WERI-Rb-1 (cell line): ENCODE results near the gene ADI1.

ENCODE experiments used
- DNase-seq: peaks from one replicate; pipeline ENCODE4 v3.0.0-alpha.2; 2020
- H3K27ac ChIP-seq: fragments of 250-450 bp; sonication (Bioruptor Pico); 2 replicates; pipeline ENCODE4 v1.5.1; 2020; ENCODE audit warnings: mild to moderate bottlenecking, moderate library complexity
- H3K27me3 ChIP-seq: fragments of 250-450 bp; sonication (Bioruptor Pico); 2 replicates; pipeline ENCODE4 v1.5.1; 2021; ENCODE audit warnings: mild to moderate bottlenecking, low read depth, moderate library complexity; ENCODE audit not compliant: insufficient read depth, severe bottlenecking
- H3K36me3 ChIP-seq: fragments of 250-450 bp; sonication (Bioruptor Pico); 2 replicates; pipeline ENCODE4 v1.5.1; 2020; ENCODE audit warnings: mild to moderate bottlenecking, moderate library complexity
- H3K4me3 ChIP-seq: 2 replicates; pipeline ENCODE4 v1.5.1; 2011; ENCODE audit warnings: low read depth, mild to moderate bottlenecking, control low read depth, low read length
- H3K9me3 ChIP-seq: fragments of 250-450 bp; sonication (Bioruptor Pico); 2 replicates; pipeline ENCODE4 v1.5.1; 2021; ENCODE audit warnings: mild to moderate bottlenecking, moderate library complexity; ENCODE audit not compliant: severe bottlenecking
- CTCF ChIP-seq: IDR thresholded peaks from 2 replicates; pipeline ENCODE4 v1.5.1; 2011; ENCODE audit warnings: low read depth, mild to moderate bottlenecking, control low read depth, inconsistent platforms, low read length

Gene ADI1

GRCh38 chr2:3534251-3534814 is 15.0 kb upstream of the ADI1 start:
- DNase-seq: no peak
- peaks cover 18% of the 10 kb centered on the region for H3K36me3 ChIP-seq
- no peak overlapping the region for H3K27ac ChIP-seq
- H3K4me3 ChIP-seq: no peak overlapping the region
- TF ChIP-seq CTCF: no peak
- peaks cover 10% of the 10 kb centered on the region for H3K9me3 ChIP-seq
- H3K27me3 ChIP-seq: no peaks in the 10 kb centered on the region

- Histone ChIP-seq H3K27ac (no peak overlapping the region), H3K4me3 (no peak overlapping the region), H3K27me3 (no peaks in the 10 kb centered on the region), H3K36me3 (peaks cover 16% of the 10 kb centered on the region; the same call in 1 of the 2 replicates), H3K9me3 (peaks cover 10% of the 10 kb centered on the region)
- no peak for DNase-seq
- TF ChIP-seq CTCF: no peak
Observed at GRCh38 chr2:3533836-3534235, 14.5 kb upstream of the ADI1 start.

GRCh38 chr2:3532941-3533340 is 13.6 kb upstream of the ADI1 start:
- Histone ChIP-seq H3K36me3 (peaks cover 16% of the 10 kb centered on the region; the same call in 1 of the 2 replicates), H3K9me3 (peaks cover 10% of the 10 kb centered on the region), H3K27me3 (no peaks in the 10 kb centered on the region), H3K27ac (no peak overlapping the region), H3K4me3 (no peak overlapping the region)
- DNase-seq: no peak
- TF ChIP-seq CTCF: no peak

- no peak for DNase-seq
- H3K27ac ChIP-seq: no peak overlapping the region
- TF ChIP-seq CTCF: no peak
- no peaks in the 10 kb centered on the region for H3K27me3 ChIP-seq
- peaks cover 9% of the 10 kb centered on the region for H3K9me3 ChIP-seq
- peaks cover 13% of the 10 kb centered on the region; the same call in 1 of the 2 replicates for H3K36me3 ChIP-seq
- H3K4me3 ChIP-seq: no peak overlapping the region
Observed at GRCh38 chr2:3529316-3530025, 10.1 kb upstream of the ADI1 start.

- peaks cover 2% of the 10 kb centered on the region for H3K9me3 ChIP-seq
- no peak overlapping the region for H3K4me3 ChIP-seq
- H3K36me3 ChIP-seq: peaks cover 4% of the 10 kb centered on the region; the same call in 1 of the 2 replicates
- H3K27me3 ChIP-seq: no peaks in the 10 kb centered on the region
- no peak for DNase-seq
- TF ChIP-seq CTCF: no peak
- H3K27ac ChIP-seq: no peak overlapping the region
Observed at GRCh38 chr2:3527886-3528785, 8.8 kb upstream of the ADI1 start.
